ENCODE data around the gene TIMM8A.
"Not testable (repeated sequence)": the region's sequence is repeated elsewhere in the genome, so short reads cannot be mapped to it uniquely, and the experiment has no call there.

TIMM8A gene

DNA sequence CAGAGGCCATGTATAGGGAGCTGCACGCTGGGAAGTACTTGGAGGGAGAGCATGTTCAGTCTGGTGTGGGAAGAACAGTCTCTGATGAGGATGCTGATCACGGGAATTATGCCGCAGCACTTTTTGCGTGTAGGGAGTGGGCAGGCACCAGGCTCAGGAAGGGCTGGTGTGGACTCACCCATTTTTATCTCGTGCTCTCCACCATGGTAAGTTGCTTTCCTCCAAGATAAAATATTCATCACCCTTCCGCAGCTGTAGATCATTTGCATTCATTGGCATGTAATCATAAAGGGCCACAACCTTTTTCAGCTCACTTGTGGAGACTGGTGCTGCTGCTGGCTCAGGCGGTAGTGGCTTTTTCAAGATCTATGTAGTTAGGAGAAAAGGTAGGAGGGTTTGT is 11.8 kb upstream of the TIMM8A start:
- Histone ChIP-seq H3K27me3 (replicated peaks; ENCODE audit: control insufficient read depth, insufficient read depth, low read length, poor library complexity, severe bottlenecking) (no peaks in the 10 kb centered on the region), H3K27ac (ENCODE audit: insufficient read depth, low read length, poor library complexity, severe bottlenecking) (no peak overlapping the region), H3K36me3 (ENCODE audit: control insufficient read depth, insufficient read depth, low read length) (no peaks in the 10 kb centered on the region), H3K4me3 (ENCODE audit: insufficient read depth, low read depth, low read length, poor library complexity, severe bottlenecking) (no peak overlapping the region), H3K9me3 (ENCODE audit: control insufficient read depth, low read length) (no peaks in the 10 kb centered on the region), H3K4me1 (ENCODE audit: control insufficient read depth, insufficient read depth, low read length, poor library complexity, severe bottlenecking) (no peaks in the 10 kb centered on the region)
- no peak for DNase-seq

DNA sequence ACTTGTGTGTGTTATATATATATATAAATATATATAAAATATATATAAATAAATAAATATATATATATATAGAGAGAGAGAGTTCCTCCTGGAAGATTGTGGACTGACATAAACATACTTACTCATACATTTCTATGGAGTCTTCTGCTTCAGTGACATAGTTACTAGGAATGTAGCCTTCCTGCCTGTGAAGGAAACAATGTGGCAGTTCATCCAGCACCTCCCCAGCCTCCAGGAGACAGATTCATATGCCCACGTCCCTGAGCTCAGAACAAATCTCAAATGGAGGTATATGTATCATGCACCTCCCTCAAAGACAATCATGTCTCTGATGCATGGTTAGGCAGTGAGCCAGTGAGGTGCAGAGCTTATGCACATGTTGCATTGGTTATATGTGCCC is 11.4 kb upstream of the TIMM8A start:
- H3K27me3 ChIP-seq (replicated peaks; ENCODE audit: control insufficient read depth, insufficient read depth, low read length, poor library complexity, severe bottlenecking) = no peaks in the 10 kb centered on the region
- no peaks in the 10 kb centered on the region for H3K36me3 ChIP-seq (ENCODE audit: control insufficient read depth, insufficient read depth, low read length)
- no peak overlapping the region for H3K27ac ChIP-seq (ENCODE audit: insufficient read depth, low read length, poor library complexity, severe bottlenecking)
- no peak for DNase-seq
- H3K4me1 ChIP-seq (ENCODE audit: control insufficient read depth, insufficient read depth, low read length, poor library complexity, severe bottlenecking) = no peaks in the 10 kb centered on the region
- no peak overlapping the region for H3K4me3 ChIP-seq (ENCODE audit: insufficient read depth, low read depth, low read length, poor library complexity, severe bottlenecking)
- no peaks in the 10 kb centered on the region for H3K9me3 ChIP-seq (ENCODE audit: control insufficient read depth, low read length)

DNA sequence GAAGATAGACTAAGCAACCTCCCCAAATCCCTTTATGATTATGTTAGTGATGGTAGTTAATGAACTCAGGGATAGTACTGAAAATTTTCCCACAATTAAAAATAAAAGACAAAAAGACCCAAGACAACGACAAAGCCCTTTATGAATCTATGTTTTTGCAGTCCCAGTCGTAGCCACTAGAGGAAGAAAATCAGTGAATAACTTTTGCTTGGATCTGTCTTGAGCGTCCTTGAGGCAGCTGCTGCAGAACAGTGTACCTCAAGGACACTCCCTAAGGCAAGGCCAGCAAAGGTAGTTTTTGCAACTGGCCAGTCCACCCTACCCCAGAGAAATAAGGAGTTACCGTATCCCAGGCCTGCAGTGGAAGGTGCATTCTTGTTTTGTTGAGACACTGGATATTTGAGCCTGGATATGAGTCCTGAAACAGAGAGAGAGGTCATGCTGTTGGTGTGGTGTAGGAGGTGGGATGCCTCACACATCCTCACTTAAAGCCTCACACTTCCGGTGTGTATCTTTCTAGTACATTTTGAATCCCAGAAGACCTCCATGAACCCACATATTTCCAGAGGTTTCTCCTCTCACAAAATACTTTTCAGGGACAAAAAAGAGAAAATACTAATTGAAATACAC is 8.7 kb upstream of the TIMM8A start:
- H3K4me3 ChIP-seq (ENCODE audit: insufficient read depth, low read depth, low read length, poor library complexity, severe bottlenecking) = no peak overlapping the region
- H3K27ac ChIP-seq (ENCODE audit: insufficient read depth, low read length, poor library complexity, severe bottlenecking) = no peak overlapping the region
- H3K36me3 ChIP-seq (ENCODE audit: control insufficient read depth, insufficient read depth, low read length) = no peaks in the 10 kb centered on the region
- H3K4me1 ChIP-seq (ENCODE audit: control insufficient read depth, insufficient read depth, low read length, poor library complexity, severe bottlenecking) = no peaks in the 10 kb centered on the region
- no peaks in the 10 kb centered on the region for H3K27me3 ChIP-seq (replicated peaks; ENCODE audit: control insufficient read depth, insufficient read depth, low read length, poor library complexity, severe bottlenecking)
- no peaks in the 10 kb centered on the region for H3K9me3 ChIP-seq (ENCODE audit: control insufficient read depth, low read length)
- no peak for DNase-seq

DNA sequence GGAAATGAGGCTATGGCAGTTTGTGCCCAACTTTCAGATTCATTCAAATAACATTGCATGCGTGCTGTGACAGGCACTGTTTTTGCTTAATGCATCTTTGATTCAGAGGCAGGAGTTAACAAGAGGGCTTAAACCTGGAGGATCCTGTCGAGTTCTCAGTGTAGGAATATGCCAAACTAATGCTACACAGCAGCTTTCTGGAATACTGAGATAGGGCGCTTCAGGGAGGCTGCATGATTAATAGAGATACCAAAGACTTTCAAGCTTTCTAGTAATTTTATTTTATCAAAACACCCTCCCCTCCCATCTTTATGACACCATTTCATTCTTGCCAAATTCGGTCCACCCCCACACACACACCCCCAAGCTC is 636 bp upstream of the TIMM8A start:
- no peaks in the 10 kb centered on the region for H3K36me3 ChIP-seq (ENCODE audit: control insufficient read depth, insufficient read depth, low read length)
- DNase-seq = no peak

DNA sequence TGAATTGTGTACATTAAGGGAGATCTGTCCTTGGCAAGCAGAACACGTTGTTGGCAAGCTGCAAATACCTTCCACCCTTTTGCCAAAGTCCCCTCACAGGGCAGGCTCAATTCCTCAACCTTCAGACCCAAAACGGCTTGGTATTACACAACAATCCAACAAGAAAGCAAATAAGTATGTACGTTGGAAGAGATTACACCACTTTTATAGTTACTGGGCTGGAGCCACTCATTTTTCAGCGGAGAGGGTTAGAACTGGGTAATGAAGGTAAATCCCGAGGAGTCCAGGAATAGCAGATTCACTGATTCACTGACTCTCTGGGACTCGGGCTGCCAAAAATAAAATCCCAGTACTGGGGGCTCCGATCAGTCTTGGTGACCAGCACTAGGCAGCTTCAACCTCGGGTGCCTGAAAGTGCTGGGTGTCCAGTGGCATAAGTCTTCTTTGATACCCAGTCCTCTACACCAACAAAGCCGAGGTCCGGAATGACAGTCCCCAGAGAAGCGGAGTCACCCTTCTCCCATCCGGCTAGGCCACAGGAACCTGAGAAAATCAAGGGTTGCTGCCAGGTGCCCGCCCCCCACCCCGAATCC is 587 bp downstream of the TIMM8A start:
- Histone ChIP-seq H3K9me3 (ENCODE audit: control insufficient read depth, low read length) (no peaks in the 10 kb centered on the region), H3K4me3 (ENCODE audit: insufficient read depth, low read depth, low read length, poor library complexity, severe bottlenecking) (peak overlapping the region; percentile 81), H3K4me1 (ENCODE audit: control insufficient read depth, insufficient read depth, low read length, poor library complexity, severe bottlenecking) (no peaks in the 10 kb centered on the region), H3K36me3 (ENCODE audit: control insufficient read depth, insufficient read depth, low read length) (no peaks in the 10 kb centered on the region), H3K27ac (ENCODE audit: insufficient read depth, low read length, poor library complexity, severe bottlenecking) (peak overlapping the region; percentile 83), H3K27me3 (replicated peaks; ENCODE audit: control insufficient read depth, insufficient read depth, low read length, poor library complexity, severe bottlenecking) (no peaks in the 10 kb centered on the region)
- no peak for DNase-seq

More for the DNA sequence above, 636 bp upstream of the TIMM8A start:
- no peaks in the 10 kb centered on the region for H3K27me3 ChIP-seq (replicated peaks; ENCODE audit: control insufficient read depth, insufficient read depth, low read length, poor library complexity, severe bottlenecking)
- no peaks in the 10 kb centered on the region for H3K9me3 ChIP-seq (ENCODE audit: control insufficient read depth, low read length)
- H3K27ac ChIP-seq (ENCODE audit: insufficient read depth, low read length, poor library complexity, severe bottlenecking) = peak overlapping the region; percentile 83
- no peaks in the 10 kb centered on the region for H3K4me1 ChIP-seq (ENCODE audit: control insufficient read depth, insufficient read depth, low read length, poor library complexity, severe bottlenecking)
- peak overlapping the region; percentile 81 for H3K4me3 ChIP-seq (ENCODE audit: insufficient read depth, low read depth, low read length, poor library complexity, severe bottlenecking)

DNA sequence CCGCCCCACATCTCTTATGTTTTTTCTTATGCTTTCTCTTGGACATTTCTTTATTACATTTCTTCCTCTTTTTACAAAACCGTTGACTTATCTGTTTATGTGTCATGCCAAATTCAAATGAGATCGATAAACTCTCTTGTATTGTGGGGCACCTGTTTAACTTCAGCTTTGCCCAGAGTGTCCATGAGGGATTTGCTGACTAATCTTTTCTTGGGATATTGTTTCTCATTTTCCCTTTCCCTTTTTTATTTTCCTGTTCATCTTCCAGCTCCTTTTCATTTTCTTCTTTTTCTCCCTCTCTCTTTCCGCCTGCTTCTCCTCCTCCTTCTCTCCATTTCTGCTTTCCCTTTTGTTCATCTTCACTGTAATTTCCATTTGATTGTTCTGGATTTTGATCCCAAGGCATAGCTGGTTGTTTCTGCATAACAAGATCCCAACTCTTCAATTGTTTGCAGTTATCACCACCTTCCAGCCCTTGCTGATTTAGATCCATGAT is 10.7 kb downstream of the TIMM8A start:
- no peaks in the 10 kb centered on the region for H3K4me1 ChIP-seq (ENCODE audit: control insufficient read depth, insufficient read depth, low read length, poor library complexity, severe bottlenecking)
- no peaks in the 10 kb centered on the region for H3K36me3 ChIP-seq (ENCODE audit: control insufficient read depth, insufficient read depth, low read length)
- H3K27me3 ChIP-seq (replicated peaks; ENCODE audit: control insufficient read depth, insufficient read depth, low read length, poor library complexity, severe bottlenecking) = no peaks in the 10 kb centered on the region
- no peak for DNase-seq
- no peak overlapping the region for H3K4me3 ChIP-seq (ENCODE audit: insufficient read depth, low read depth, low read length, poor library complexity, severe bottlenecking)
- H3K9me3 ChIP-seq (ENCODE audit: control insufficient read depth, low read length) = no peaks in the 10 kb centered on the region
- H3K27ac ChIP-seq (ENCODE audit: insufficient read depth, low read length, poor library complexity, severe bottlenecking) = no peak overlapping the region

DNA sequence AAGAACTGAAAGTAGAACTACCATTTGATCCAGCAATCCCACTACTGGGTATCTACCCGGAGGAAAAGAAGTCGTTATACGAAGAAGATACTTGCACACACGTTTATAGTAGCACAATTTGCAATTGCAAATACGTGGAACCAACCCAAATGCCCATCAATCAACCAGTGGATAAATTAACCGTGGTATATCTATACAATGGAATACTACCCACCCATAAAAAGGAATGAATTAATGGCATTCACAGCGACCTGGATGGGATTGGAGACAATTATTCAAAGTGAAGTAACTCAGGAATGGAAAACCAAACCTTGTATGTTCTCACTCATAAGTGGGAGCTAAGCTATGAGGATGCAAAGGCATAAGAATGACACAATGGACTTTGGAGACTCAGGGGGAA is 14.2 kb downstream of the TIMM8A start:
- not testable (repeated sequence) for DNase-seq; H3K36me3 ChIP-seq (ENCODE audit: control insufficient read depth, insufficient read depth, low read length); H3K9me3 ChIP-seq (ENCODE audit: control insufficient read depth, low read length); H3K4me1 ChIP-seq (ENCODE audit: control insufficient read depth, insufficient read depth, low read length, poor library complexity, severe bottlenecking); H3K27ac ChIP-seq (ENCODE audit: insufficient read depth, low read length, poor library complexity, severe bottlenecking); H3K27me3 ChIP-seq (replicated peaks; ENCODE audit: control insufficient read depth, insufficient read depth, low read length, poor library complexity, severe bottlenecking); H3K4me3 ChIP-seq (ENCODE audit: insufficient read depth, low read depth, low read length, poor library complexity, severe bottlenecking)

DNA sequence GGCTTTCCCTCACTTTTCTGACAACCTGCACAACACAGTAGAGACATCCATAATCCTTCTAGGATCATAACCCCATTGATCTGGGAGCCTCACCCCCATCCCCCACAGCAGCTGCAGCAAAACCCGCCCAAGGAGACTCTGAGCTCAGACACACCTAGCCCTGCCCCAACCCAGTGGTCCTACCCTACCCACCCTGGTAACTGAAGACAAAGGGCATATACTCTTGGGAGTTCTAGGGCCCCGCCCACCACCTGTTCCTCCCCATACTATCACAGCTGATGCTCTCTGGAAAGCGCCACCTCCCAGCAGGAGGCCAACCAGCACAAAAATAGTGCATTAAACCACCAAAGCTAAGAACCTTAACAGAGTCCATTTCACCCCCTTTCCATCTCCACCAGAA is 21.9 kb downstream of the TIMM8A start:
- not testable (repeated sequence) for H3K4me1 ChIP-seq (ENCODE audit: control insufficient read depth, insufficient read depth, low read length, poor library complexity, severe bottlenecking); H3K9me3 ChIP-seq (ENCODE audit: control insufficient read depth, low read length)

DNA sequence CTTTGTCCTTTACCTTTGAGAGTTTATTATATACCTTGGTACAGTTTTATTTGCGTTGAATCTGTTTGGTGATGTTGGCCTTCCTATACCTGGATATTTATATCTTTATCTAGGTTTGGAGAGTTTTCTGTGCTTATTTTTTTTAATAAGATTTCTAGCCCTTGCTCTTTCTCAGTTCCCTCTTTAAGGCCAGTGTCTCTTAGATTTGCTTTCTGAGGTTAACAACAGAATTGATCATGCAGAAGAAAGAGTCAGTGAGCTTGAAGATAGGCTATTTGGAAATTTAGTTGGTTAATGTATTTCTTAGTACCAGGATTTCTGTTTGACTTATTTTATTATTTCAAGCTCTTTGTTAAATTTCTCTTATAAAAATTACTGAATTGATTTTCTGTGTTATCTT is 44.8 kb downstream of the TIMM8A start:
- H3K4me3 ChIP-seq (ENCODE audit: insufficient read depth, low read depth, low read length, poor library complexity, severe bottlenecking) = no peak overlapping the region
- H3K9me3 ChIP-seq (ENCODE audit: control insufficient read depth, low read length) = no peaks in the 10 kb centered on the region
- H3K27ac ChIP-seq (ENCODE audit: insufficient read depth, low read length, poor library complexity, severe bottlenecking) = no peak overlapping the region
- no peaks in the 10 kb centered on the region for H3K4me1 ChIP-seq (ENCODE audit: control insufficient read depth, insufficient read depth, low read length, poor library complexity, severe bottlenecking)
- no peaks in the 10 kb centered on the region for H3K27me3 ChIP-seq (replicated peaks; ENCODE audit: control insufficient read depth, insufficient read depth, low read length, poor library complexity, severe bottlenecking)
- no peak for DNase-seq
- no peaks in the 10 kb centered on the region for H3K36me3 ChIP-seq (ENCODE audit: control insufficient read depth, insufficient read depth, low read length)

More for the DNA sequence above, 21.9 kb downstream of the TIMM8A start:
- not testable (repeated sequence) for H3K27ac ChIP-seq (ENCODE audit: insufficient read depth, low read length, poor library complexity, severe bottlenecking); DNase-seq; H3K27me3 ChIP-seq (replicated peaks; ENCODE audit: control insufficient read depth, insufficient read depth, low read length, poor library complexity, severe bottlenecking); H3K4me3 ChIP-seq (ENCODE audit: insufficient read depth, low read depth, low read length, poor library complexity, severe bottlenecking); H3K36me3 ChIP-seq (ENCODE audit: control insufficient read depth, insufficient read depth, low read length)
